ENCODE measurements around the gene NETO2.

NETO2 gene

GRCh38 chr16:47055136-47055885 is 88.4 kb downstream of the NETO2 start:
- in situ Hi-C loops (cut with HindIII; ENCODE audit: low sequenced_read_pairs), result no loop called here
- no peak overlapping the region for H3K4me3 ChIP-seq (ENCODE audit: low read depth, low read length)
- TF ChIP-seq CTCF (IDR thresholded peaks at IDR 0.05; ENCODE audit: low read depth, low read length, missing control alignments), result no peak
- no peak for DNase-seq (ENCODE audit: low read depth)

DNA sequence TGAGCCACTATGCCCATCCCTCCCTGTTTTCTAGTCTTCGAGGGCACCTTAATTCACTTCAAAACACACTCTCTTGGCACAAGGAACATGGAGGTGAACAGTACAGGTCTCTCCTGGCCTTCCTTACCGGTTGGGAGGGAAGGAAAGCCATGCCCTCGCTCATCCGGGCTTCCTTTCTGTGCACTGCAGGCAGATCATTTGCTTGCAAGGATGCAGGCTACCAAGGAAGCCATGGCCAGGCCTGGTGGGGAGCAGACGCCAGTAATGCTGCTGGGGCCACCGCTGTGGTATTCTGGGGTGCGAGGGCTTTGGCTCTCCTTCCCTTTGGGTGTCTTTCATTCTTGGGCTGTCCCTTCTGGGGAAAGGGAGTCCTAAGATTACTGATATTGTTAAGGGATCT is 89.4 kb downstream of the NETO2 start:
- H3K4me3 ChIP-seq (ENCODE audit: low read depth, low read length), result no peak overlapping the region
- no peak for TF ChIP-seq CTCF (IDR thresholded peaks at IDR 0.05; ENCODE audit: low read depth, low read length, missing control alignments)
- DNase-seq (ENCODE audit: low read depth), result no peak
- in situ Hi-C loops (cut with HindIII; ENCODE audit: low sequenced_read_pairs), result loop anchor here (5.0 kb wide), 1 partner anchor 68 kb away; no protein-coding TSS in a partner anchor

DNA sequence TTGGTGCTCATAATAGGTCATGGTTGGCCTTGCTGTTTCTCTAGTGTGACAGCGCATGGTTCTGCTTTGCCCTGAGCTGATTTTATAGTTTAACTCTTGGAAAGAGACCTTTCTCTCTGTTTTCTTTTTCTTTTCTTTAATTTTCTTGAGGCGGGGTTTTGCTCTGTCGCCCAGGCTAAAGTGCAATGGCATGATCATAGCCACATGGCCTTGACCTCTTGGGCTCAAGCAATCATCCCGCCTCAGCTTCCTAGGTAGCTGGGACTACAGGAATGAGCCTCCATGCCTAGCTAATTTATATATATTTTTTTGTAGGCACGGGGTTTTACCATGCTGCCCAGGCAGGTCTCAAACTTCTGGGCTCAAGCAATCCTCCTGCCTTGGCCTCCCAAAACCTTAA is 89.8 kb downstream of the NETO2 start:
- no peak for TF ChIP-seq CTCF (IDR thresholded peaks at IDR 0.05; ENCODE audit: low read depth, low read length, missing control alignments)
- no peak overlapping the region for H3K4me3 ChIP-seq (ENCODE audit: low read depth, low read length)
- no peak for DNase-seq (ENCODE audit: low read depth)
- in situ Hi-C loops (cut with HindIII; ENCODE audit: low sequenced_read_pairs), result loop anchor here (5.0 kb wide), 1 partner anchor 68 kb away; no protein-coding TSS in a partner anchor

DNA sequence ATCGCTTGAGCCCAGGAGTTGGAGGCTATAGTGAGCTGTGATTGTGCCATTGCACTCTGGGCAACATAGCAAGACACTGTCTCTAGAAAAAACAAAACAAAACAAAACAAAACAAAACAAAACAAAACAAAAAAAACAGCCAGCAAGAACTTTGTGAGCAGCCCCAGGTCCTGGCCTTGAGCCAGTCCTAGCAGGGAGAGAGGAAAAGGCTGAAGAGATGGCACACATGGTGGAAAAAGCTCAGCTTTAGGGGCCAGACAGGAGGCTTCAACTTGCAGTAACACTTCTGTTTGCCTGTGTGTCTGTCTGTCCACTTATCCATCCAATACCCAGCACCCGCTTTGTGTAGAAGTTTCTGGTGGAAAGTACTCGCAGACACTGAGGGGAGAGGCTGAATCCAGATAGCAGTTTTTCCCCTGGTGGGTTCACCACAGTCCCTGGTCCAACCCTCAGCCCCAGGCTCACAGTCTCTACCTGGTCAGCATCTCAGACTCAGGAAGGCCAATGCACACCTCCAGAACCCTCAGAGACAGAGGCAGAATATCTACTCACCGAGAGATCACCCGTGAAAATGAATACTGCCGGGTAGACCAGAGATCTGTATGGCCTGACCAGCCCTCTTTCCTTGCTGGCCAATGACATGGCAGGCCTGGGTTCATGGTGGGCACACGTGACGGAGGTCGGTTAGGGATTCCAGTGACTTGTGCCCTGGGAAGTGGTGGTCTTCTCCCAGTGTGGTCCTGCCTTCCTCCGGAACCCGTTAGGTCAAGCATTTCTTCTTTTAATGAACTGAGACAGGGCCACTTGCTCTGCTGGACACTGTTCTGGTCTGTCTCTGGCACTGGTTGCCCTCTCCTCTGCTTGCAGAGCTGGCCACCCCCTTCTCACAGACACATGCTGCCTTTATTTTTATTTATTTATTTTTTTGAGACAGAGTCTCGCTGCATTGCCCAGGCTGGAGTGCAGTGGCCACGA is 90.8 kb downstream of the NETO2 start:
- no peak for TF ChIP-seq CTCF (IDR thresholded peaks at IDR 0.05; ENCODE audit: low read depth, low read length, missing control alignments)
- in situ Hi-C loops (cut with HindIII; ENCODE audit: low sequenced_read_pairs), result loop anchor here (5.0 kb wide), 1 partner anchor 69 kb away; no protein-coding TSS in a partner anchor

DNA sequence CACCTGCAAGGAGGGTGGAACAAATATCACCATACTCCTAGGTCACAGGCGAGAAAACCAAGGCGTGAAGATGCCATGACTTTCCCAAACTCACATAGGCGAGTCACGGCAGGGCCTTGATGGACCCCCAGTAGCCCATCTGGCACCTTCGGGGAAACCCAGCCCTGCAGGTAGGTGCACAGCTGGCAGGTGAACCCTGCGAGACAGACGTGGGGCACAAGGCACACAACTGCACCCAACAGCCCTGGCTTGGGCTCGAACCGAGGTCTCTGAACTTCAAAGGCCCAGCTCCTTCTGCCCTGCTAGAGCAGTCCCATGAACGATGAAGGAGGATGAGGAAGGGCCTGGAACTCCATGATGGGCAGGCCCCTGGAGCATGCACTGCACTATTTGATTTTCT is 92.7 kb downstream of the NETO2 start:
- in situ Hi-C loops (cut with HindIII; ENCODE audit: low sequenced_read_pairs), result loop anchor here (5.0 kb wide), 1 partner anchor 71 kb away; no protein-coding TSS in a partner anchor
- no peak overlapping the region for H3K4me3 ChIP-seq (ENCODE audit: low read depth, low read length)
- TF ChIP-seq CTCF (IDR thresholded peaks at IDR 0.05; ENCODE audit: low read depth, low read length, missing control alignments), result no peak
- no peak for DNase-seq (ENCODE audit: low read depth)

More for the DNA sequence above, 90.8 kb downstream of the NETO2 start:
- H3K4me3 ChIP-seq (ENCODE audit: low read depth, low read length), result no peak overlapping the region
- no peak for DNase-seq (ENCODE audit: low read depth)

DNA sequence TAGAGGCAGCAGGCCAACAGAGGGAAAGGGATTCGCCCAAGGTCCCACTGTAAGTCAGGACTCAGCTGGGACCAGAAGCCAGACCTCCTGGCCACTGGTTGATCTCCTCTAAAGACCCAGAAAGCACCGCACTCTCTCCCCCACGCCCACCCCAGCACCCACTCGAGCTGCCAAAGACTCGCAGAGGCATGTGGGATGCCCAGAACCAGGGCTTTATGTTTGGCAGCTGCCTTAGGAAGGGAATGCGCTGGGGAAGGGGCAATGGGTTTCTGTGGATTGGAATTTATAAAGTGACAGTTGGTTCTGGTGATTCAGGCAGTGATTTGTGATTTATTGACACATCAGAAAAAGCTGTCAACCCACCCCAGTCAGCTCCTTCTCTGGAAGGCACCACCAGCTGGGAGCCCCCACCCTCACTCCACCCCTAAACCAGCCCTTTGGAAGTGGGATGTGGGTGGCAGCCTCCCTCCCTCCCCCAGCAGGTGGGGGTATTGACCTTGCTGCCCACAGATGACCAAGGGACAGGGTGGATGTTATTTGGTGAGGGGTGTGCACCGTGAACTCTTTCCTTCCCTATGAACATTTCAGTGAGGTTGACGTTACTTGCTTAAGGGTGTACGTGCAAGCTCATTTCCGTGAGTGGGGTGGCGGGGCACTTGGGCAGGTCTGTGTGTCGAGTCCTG is 93.7 kb downstream of the NETO2 start:
- in situ Hi-C loops (cut with HindIII; ENCODE audit: low sequenced_read_pairs), result loop anchor here (5.0 kb wide), 1 partner anchor 72 kb away; no protein-coding TSS in a partner anchor
- no peak for DNase-seq (ENCODE audit: low read depth)
- no peak overlapping the region for H3K4me3 ChIP-seq (ENCODE audit: low read depth, low read length)
- no peak for TF ChIP-seq CTCF (IDR thresholded peaks at IDR 0.05; ENCODE audit: low read depth, low read length, missing control alignments)
